HepG2 (cell line): ENCODE data around the gene ARL6. TPM values are rescaled to one million over a fixed set of nuclear protein-coding genes. Genes with fewer than 3 reads are reported as not detected.

ENCODE experiments used
- BATF2 ChIP-seq: sonication (generic); formaldehyde crosslinking; IDR thresholded peaks from 2 replicates; pipeline ENCODE4 v1.8.0; 2022; ENCODE audit warnings: mild to moderate bottlenecking, missing genetic modification reagents, moderate library complexity
- DNMT1 ChIP-seq: sonication (generic); formaldehyde crosslinking; IDR thresholded peaks from 2 replicates; pipeline ENCODE4 v1.5.1; 2020; ENCODE audit warnings: mild to moderate bottlenecking, missing genetic modification reagents
- GTF3A ChIP-seq: sonication (generic); formaldehyde crosslinking; conservative IDR thresholded peaks from 2 replicates; pipeline ENCODE4 v1.4.0; 2020; ENCODE audit warnings: mild to moderate bottlenecking, missing genetic modification reagents
- IKZF4 ChIP-seq: sonication (generic); formaldehyde crosslinking; IDR thresholded peaks from 2 replicates; pipeline ENCODE4 v1.5.1; 2020; ENCODE audit warnings: borderline replicate concordance, mild to moderate bottlenecking, low read depth, missing genetic modification reagents; ENCODE audit errors: not compliant biosample characterization
- IRF2 ChIP-seq: IDR thresholded peaks from 2 replicates; pipeline ENCODE4 v1.6.1; 2018; ENCODE audit warnings: missing genetic modification reagents, missing compliant biosample characterization
- MED13 ChIP-seq: sonication (generic); formaldehyde crosslinking; IDR thresholded peaks from 2 replicates; pipeline ENCODE4 v1.5.0; 2020; ENCODE audit warnings: missing genetic modification reagents
- NFIC ChIP-seq: IDR thresholded peaks from 2 replicates; pipeline ENCODE4 v1.6.1; 2012; ENCODE audit warnings: mild to moderate bottlenecking, low read length, inconsistent platforms
- PPARG ChIP-seq: conservative IDR thresholded peaks from 2 replicates; pipeline ENCODE4 v1.6.1; 2016; ENCODE audit warnings: missing biosample characterization, missing genetic modification reagents
- RARG ChIP-seq: sonication (generic); formaldehyde crosslinking; IDR thresholded peaks from 2 replicates; pipeline ENCODE4 v1.4.0; 2020; ENCODE audit warnings: low read depth, mild to moderate bottlenecking, missing genetic modification reagents
- RBAK ChIP-seq: sonication (generic); formaldehyde crosslinking; IDR thresholded peaks from 2 replicates; pipeline ENCODE4 v1.5.1; 2020; ENCODE audit warnings: mild to moderate bottlenecking, missing genetic modification reagents
- REST ChIP-seq, 2 experiments: IDR thresholded peaks; 2 replicates each; pipeline ENCODE4 v1.6.1; 2011 to 2012; ENCODE audit warnings: low read length in 2 of 2, borderline replicate concordance in 1 of 2, low read depth in 1 of 2, mild to moderate bottlenecking in 1 of 2, moderate library complexity in 1 of 2
- ZBTB49 ChIP-seq: sonication (generic); formaldehyde crosslinking; IDR thresholded peaks from 2 replicates; pipeline ENCODE4 v1.4.0; 2020; ENCODE audit warnings: missing genetic modification reagents, borderline replicate concordance
- ZEB1 ChIP-seq: IDR thresholded peaks from 2 replicates; pipeline ENCODE4 v1.6.1; 2012; ENCODE audit warnings: mild to moderate bottlenecking, low read depth, inconsistent platforms; ENCODE audit not compliant: insufficient replicate concordance
- ZFP36L2 ChIP-seq: sonication (generic); formaldehyde crosslinking; IDR thresholded peaks from 2 replicates; pipeline ENCODE4 v1.4.0; 2020; ENCODE audit warnings: missing genetic modification reagents
- ZFP62 ChIP-seq: sonication (generic); formaldehyde crosslinking; IDR thresholded peaks from 2 replicates; pipeline ENCODE4 v1.4.0; 2020; ENCODE audit warnings: missing genetic modification reagents
- ZMYM3 ChIP-seq: sonication (generic); formaldehyde crosslinking; IDR thresholded peaks from 2 replicates; pipeline ENCODE4 v1.5.1; 2020; ENCODE audit warnings: mild to moderate bottlenecking, missing genetic modification reagents
- ZNF138 ChIP-seq: sonication (generic); formaldehyde crosslinking; IDR thresholded peaks from 2 replicates; pipeline ENCODE4 v1.5.0; 2020; ENCODE audit warnings: mild to moderate bottlenecking, low read depth, missing genetic modification reagents
- ZNF24 ChIP-seq: fragments of 450-650 bp; IDR thresholded peaks from 2 replicates; pipeline ENCODE4 v1.6.1; 2017; ENCODE audit warnings: antibody characterized with exemption, mild to moderate bottlenecking
- ZNF557 ChIP-seq: sonication (generic); formaldehyde crosslinking; IDR thresholded peaks from 2 replicates; pipeline ENCODE4 v1.4.0; 2020; ENCODE audit warnings: missing genetic modification reagents
- ZNF672 ChIP-seq: sonication (generic); formaldehyde crosslinking; IDR thresholded peaks from 2 replicates; pipeline ENCODE4 v1.8.1; 2022; ENCODE audit warnings: missing genetic modification reagents
- ZNF772 ChIP-seq: sonication (generic); formaldehyde crosslinking; IDR thresholded peaks from 2 replicates; pipeline ENCODE4 v1.5.0; 2020; ENCODE audit warnings: mild to moderate bottlenecking, missing genetic modification reagents
- ZSCAN22 ChIP-seq: sonication (generic); formaldehyde crosslinking; IDR thresholded peaks from 2 replicates; pipeline ENCODE4 v1.4.0; 2020; ENCODE audit warnings: mild to moderate bottlenecking, missing genetic modification reagents
- polyA plus RNA-seq, 8 experiments: library from polyadenylated mRNA; depleted of rRNA in 3 of 8; stranded (reverse) in 7 of 8; unstranded in 1 of 8; fragments of >200 nt; fragmentation: Illumina TruSeq in 4 of 8; extraction: Trizol in 4 of 8; gene quantifications; 2 replicates each; pipeline versions ENCODE4 v1.2.1 to v1.2.3, GENCODE V29; 2011 to 2016; ENCODE audit warnings: low read depth in 4 of 8, missing spikeins in 1 of 8, mixed read lengths in 1 of 8; ENCODE audit not compliant: insufficient read depth in 1 of 8
- total RNA-seq, 5 experiments: library from RNA; depleted of rRNA; stranded (reverse); fragments of >200 nt; fragmentation: Illumina TruSeq; extraction: Trizol; gene quantifications; 2 replicates each; pipeline ENCODE4 v1.2.3, GENCODE V29; 2016; ENCODE audit warnings: low read depth in 1 of 5

ARL6 gene
- total and polyA plus RNA-seq, 2 of the 13 experiments (the other 11 are each of a cell fraction or from before 2014, with no cell fraction given): 1.3 to 3.7 TPM

GRCh38 chr3:97764407-97765238, at the start of gene ARL6 (continued):
- TF ChIP-seq ZMYM3 (no peak), ZNF24 (no peak), ZEB1 (no peak), NFIC (no peak), ZFP36L2 (CRISPR knock-in tag) (no peak), REST (IDR thresholded peaks at IDR 0.05; ENCODE audit: borderline replicate concordance in 1 of 2, low read depth in 1 of 2, low read length in 2 of 2) (no peak), PPARG (CRISPR knock-in tag) (0 out of 2 replicates have a peak, but pooled peaks have one; percentile 20), ZFP62 (CRISPR knock-in tag) (no peak), BATF2 (CRISPR knock-in tag) (no peak), GTF3A (no peak), MED13 (CRISPR knock-in tag) (no peak), ZBTB49 (no peak), IKZF4 (CRISPR knock-in tag) (no peak), IRF2 (peak; percentile 85), ZNF772 (CRISPR knock-in tag) (no peak; the same call in 1 of the 2 replicates), ZNF557 (CRISPR knock-in tag) (no peak), ZNF138 (no peak), ZSCAN22 (CRISPR knock-in tag) (no peak), DNMT1 (CRISPR knock-in tag) (no peak; the same call in 1 of the 2 replicates), RARG (CRISPR knock-in tag) (no peak), RBAK (CRISPR knock-in tag) (0 out of 2 replicates have a peak, but pooled peaks have one; percentile 9), ZNF672 (CRISPR knock-in tag) (no peak)
